PFSK-1 (cell line): ENCODE results near the gene UCKL1.

Experiments
- SIN3A ChIP-seq: IDR thresholded peaks from 2 replicates; pipeline ENCODE4 v1.6.1; 2012; ENCODE audit warnings: mild to moderate bottlenecking, low read length, moderate library complexity, borderline replicate concordance; ENCODE audit not compliant: insufficient read depth
- TAF1 ChIP-seq: IDR thresholded peaks from 2 replicates; pipeline ENCODE4 v1.6.1; 2012; ENCODE audit warnings: low read length, control low read depth, borderline replicate concordance; ENCODE audit not compliant: insufficient read depth

GRCh38 chr20:63929071-63929470 lies 27.1 kb downstream of the UCKL1 start:
- TF ChIP-seq TAF1 (no peak), SIN3A (no peak)
